GM23338 (cell line): ENCODE data around the gene GNRH2. TPM values are rescaled to one million over a fixed set of nuclear protein-coding genes. Genes with fewer than 3 reads are reported as not detected.

ENCODE experiments used
- ATAC-seq: fragments of 200-7000 bp; cut with Tn5 transposase; 3 replicates; pipeline ENCODE4 v1.9.1; 2020
- DNase-seq: peaks from one replicate; pipeline ENCODE4 v3.0.0-alpha.2; 2015; ENCODE audit warnings: low spot score
- H2AFZ ChIP-seq: fragments of 200-600 bp; sonication (generic); 2 replicates; pipeline ENCODE4 v1.8.0; 2016; ENCODE audit warnings: antibody characterized with exemption, mild to moderate bottlenecking, moderate library complexity
- H3F3A ChIP-seq: fragments of 200-600 bp; sonication (generic); replicated peaks from 2 replicates; pipeline ENCODE4 v1.8.0; 2017; ENCODE audit warnings: antibody characterized with exemption, mixed run types, low read depth
- H3K27ac ChIP-seq: fragments of 200-600 bp; sonication (generic); 2 replicates; pipeline ENCODE4 v1.6.1; 2016; ENCODE audit warnings: low read depth
- H3K27me3 ChIP-seq: fragments of 200-600 bp; sonication (generic); 2 replicates; pipeline ENCODE4 v1.8.0; 2016; ENCODE audit warnings: mild to moderate bottlenecking, mixed run types, moderate library complexity; ENCODE audit not compliant: insufficient read depth
- H3K36me3 ChIP-seq: fragments of 200-600 bp; sonication (generic); 2 replicates; pipeline ENCODE4 v1.8.0; 2016; ENCODE audit warnings: mild to moderate bottlenecking; ENCODE audit not compliant: insufficient read depth
- H3K4me1 ChIP-seq: fragments of 200-600 bp; sonication (generic); 2 replicates; pipeline ENCODE4 v1.8.0; 2016; ENCODE audit warnings: mild to moderate bottlenecking, moderate library complexity; ENCODE audit not compliant: insufficient read depth
- H3K4me2 ChIP-seq: fragments of 200-600 bp; sonication (generic); 2 replicates; pipeline ENCODE4 v1.7.1; 2017; ENCODE audit warnings: mixed run types
- H3K4me3 ChIP-seq: fragments of 200-600 bp; sonication (generic); 2 replicates; pipeline ENCODE4 v1.6.1; 2016; ENCODE audit warnings: mixed run types
- H3K79me2 ChIP-seq: fragments of 200-600 bp; sonication (generic); replicated peaks from 2 replicates; pipeline ENCODE4 v1.8.0; 2017; ENCODE audit warnings: mild to moderate bottlenecking; ENCODE audit not compliant: insufficient read depth
- H3K9me2 ChIP-seq: fragments of 200-600 bp; sonication (generic); 2 replicates; pipeline ENCODE4 v1.8.0; 2017; ENCODE audit not compliant: insufficient read depth
- H4K20me1 ChIP-seq: fragments of 200-600 bp; sonication (generic); replicated peaks from 2 replicates; pipeline ENCODE4 v1.8.0; 2017; ENCODE audit warnings: mild to moderate bottlenecking; ENCODE audit not compliant: insufficient read depth
- H3K27ac Mint-ChIP-seq: 2 replicates; pipeline ENCODE4 v1.8.0; 2020; ENCODE audit warnings: inconsistent platforms, mild to moderate bottlenecking, moderate library complexity, mixed read lengths
- H3K27me3 Mint-ChIP-seq: 3 replicates; pipeline ENCODE4 v1.8.0; 2022; ENCODE audit warnings: low read depth, mild to moderate bottlenecking, moderate library complexity, mixed read lengths, inconsistent platforms; ENCODE audit not compliant: insufficient read depth, poor library complexity
- H3K36me3 Mint-ChIP-seq: 3 replicates; pipeline ENCODE4 v1.8.0; 2021; ENCODE audit warnings: low read depth, mild to moderate bottlenecking, inconsistent platforms, moderate library complexity, mixed read lengths
- H3K4me1 Mint-ChIP-seq: 3 replicates; pipeline ENCODE4 v1.8.0; 2020; ENCODE audit warnings: mild to moderate bottlenecking, inconsistent platforms, mixed read lengths
- H3K4me3 Mint-ChIP-seq: 3 replicates; pipeline ENCODE4 v1.8.0; 2021; ENCODE audit warnings: moderate library complexity, mild to moderate bottlenecking, inconsistent platforms, mixed read lengths
- H3K9me3 Mint-ChIP-seq: 3 replicates; pipeline ENCODE4 v1.8.0; 2020; ENCODE audit warnings: moderate library complexity, mild to moderate bottlenecking, inconsistent platforms, mixed read lengths
- CREB1 ChIP-seq: fragments of 250-450 bp; sonication (Bioruptor Pico); IDR thresholded peaks from 2 replicates; pipeline ENCODE4 v1.5.0; 2020; ENCODE audit warnings: low read depth, mild to moderate bottlenecking, moderate library complexity
- EZH2 ChIP-seq: fragments of 200-600 bp; sonication (generic); IDR thresholded peaks from one replicate; pipeline ENCODE4 v1.8.0; 2017; ENCODE audit warnings: antibody characterized with exemption, mild to moderate bottlenecking, low read depth; ENCODE audit not compliant: unreplicated experiment
- EZH2phosphoT487 ChIP-seq: fragments of 200-600 bp; sonication (generic); IDR thresholded peaks from one replicate; pipeline ENCODE4 v1.8.1; 2018; ENCODE audit warnings: antibody characterized with exemption; ENCODE audit not compliant: unreplicated experiment
- JUNB ChIP-seq: IDR thresholded peaks from one replicate; pipeline ENCODE4 v1.6.1; 2016; ENCODE audit warnings: antibody characterized with exemption; ENCODE audit not compliant: unreplicated experiment
- NANOG ChIP-seq: IDR thresholded peaks from 2 replicates; pipeline ENCODE4 v1.6.1; 2016; ENCODE audit warnings: antibody characterized with exemption, borderline replicate concordance
- STAT1 ChIP-seq: IDR thresholded peaks from one replicate; pipeline ENCODE4 v1.6.1; 2016; ENCODE audit warnings: antibody characterized with exemption; ENCODE audit not compliant: unreplicated experiment
- ZNF114 ChIP-seq: fragments of 250-450 bp; sonication (Bioruptor Pico); IDR thresholded peaks from 2 replicates; pipeline ENCODE4 v1.5.0; 2020; ENCODE audit warnings: mild to moderate bottlenecking, moderate library complexity
- ZNF331 ChIP-seq: fragments of 250-450 bp; sonication (Bioruptor Pico); IDR thresholded peaks from 2 replicates; pipeline ENCODE4 v1.5.0; 2020; ENCODE audit warnings: low read depth, mild to moderate bottlenecking, moderate library complexity
- polyA plus RNA-seq: library from polyadenylated mRNA; unstranded; fragments of >200 nt; fragmentation: Nextera tagmentation; extraction: Ambion mirVana; gene quantifications from 2 replicates; pipeline ENCODE4 v1.2.1, GENCODE V29; 2016
- total RNA-seq: library from RNA; depleted of rRNA; stranded (reverse); fragments of >200 nt; shearing (Covaris generic); gene quantifications from 2 replicates; pipeline ENCODE4 v1.2.3, GENCODE V29; 2014
- TF ChIP-seq, protein P1 (sequence below): IDR thresholded peaks from 2 replicates; pipeline ENCODE4 v1.6.1; 2016; ENCODE audit warnings: antibody characterized with exemption
- TF ChIP-seq, protein P2 (sequence below): fragments of 250-450 bp; sonication (Bioruptor Pico); IDR thresholded peaks from 2 replicates; pipeline ENCODE4 v1.5.0; 2020; ENCODE audit warnings: mild to moderate bottlenecking, moderate library complexity
- TF ChIP-seq, protein P3 (sequence below): IDR thresholded peaks from one replicate; pipeline ENCODE4 v1.6.1; 2018; ENCODE audit warnings: antibody characterized with exemption; ENCODE audit not compliant: unreplicated experiment

GNRH2 gene
- total and polyA plus RNA-seq, 2 experiments from 2014 or later = not detected

DNA sequence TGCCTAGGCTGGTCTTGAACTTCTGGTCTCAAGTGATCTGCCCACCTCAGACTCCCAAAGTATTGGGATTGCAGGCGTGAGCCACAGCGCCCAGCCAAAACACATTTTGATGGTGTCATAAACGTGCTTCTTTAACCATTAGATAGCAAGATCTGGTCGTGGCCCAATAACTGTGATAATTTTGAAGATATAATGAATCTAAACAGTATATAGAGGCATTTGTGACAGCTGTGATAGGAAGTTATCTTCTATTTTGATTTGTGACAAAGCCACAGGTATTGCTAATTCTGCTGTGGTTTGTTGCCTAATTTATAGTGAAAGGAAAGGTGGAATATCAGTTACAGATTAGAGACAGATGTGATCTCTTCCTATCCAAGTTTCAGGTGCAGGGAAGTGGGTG lies 27.3 kb downstream of the GNRH2 start:
- DNase-seq (no peak), ATAC-seq (no peak)
- Mint-ChIP-seq H3K4me3 (peak overlapping the region; percentile 70; the same call in 1 of the 3 replicates), H3K27ac (no peak overlapping the region), H3K27me3 (peaks cover 28% of the 10 kb centered on the region), H3K9me3 (no peaks in the 10 kb centered on the region), H3K36me3 (no peaks in the 10 kb centered on the region), H3K4me1 (peaks cover 23% of the 10 kb centered on the region)
- Histone ChIP-seq H3K27ac (no peak overlapping the region), H3K4me2 (no peak overlapping the region), H3K79me2 (no peaks in the 10 kb centered on the region), H3F3A (0 out of 2 replicates have a peak, but pooled peaks cover 3% of the 10 kb centered on the region), H4K20me1 (no peaks in the 10 kb centered on the region), H3K9me2 (0 out of 2 replicates have a peak, but pooled peaks cover 3% of the 10 kb centered on the region), H3K27me3 (peaks cover 42% of the 10 kb centered on the region), H2AFZ (no peak overlapping the region), H3K4me3 (no peak overlapping the region), H3K4me1 (peaks cover 7% of the 10 kb centered on the region; the same call in 1 of the 2 replicates), H3K36me3 (no peaks in the 10 kb centered on the region)
- no peak for TF ChIP-seq JUNB
- TF ChIP-seq STAT1 = no peak
- TF ChIP-seq ZNF331 (CRISPR knock-in tag) = no peak
- no peak for TF ChIP-seq ZNF114 (CRISPR knock-in tag)
- no peak for TF ChIP-seq EZH2phosphoT487

DNA sequence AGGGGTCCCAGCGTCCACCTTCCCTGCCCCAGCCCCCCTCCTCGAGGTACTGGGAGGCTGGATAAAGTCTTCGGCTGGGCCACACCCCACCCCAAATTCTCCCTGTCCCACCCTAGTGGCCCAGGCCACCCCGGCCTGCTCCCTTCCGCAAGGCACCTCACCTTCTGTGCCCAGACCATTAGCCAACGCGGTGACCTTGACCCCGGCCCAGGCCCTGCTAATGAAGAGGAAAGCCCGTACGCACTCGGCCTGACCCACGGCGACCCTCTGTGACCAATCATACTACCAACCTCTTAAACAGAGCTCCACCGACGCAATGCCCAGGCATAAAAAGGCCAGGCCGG lies 27.8 kb downstream of the GNRH2 start:
- Histone ChIP-seq H3K4me2 (peak overlapping the region; percentile 79), H2AFZ (peak overlapping the region; percentile 97), H4K20me1 (no peaks in the 10 kb centered on the region), H3K9me2 (0 out of 2 replicates have a peak, but pooled peaks cover 3% of the 10 kb centered on the region), H3K27ac (no peak overlapping the region), H3F3A (0 out of 2 replicates have a peak, but pooled peaks cover 3% of the 10 kb centered on the region), H3K79me2 (no peaks in the 10 kb centered on the region), H3K27me3 (peaks cover 42% of the 10 kb centered on the region), H3K4me1 (peaks cover 7% of the 10 kb centered on the region; the same call in 1 of the 2 replicates), H3K4me3 (peak overlapping the region; percentile 64), H3K36me3 (no peaks in the 10 kb centered on the region)
- Mint-ChIP-seq H3K36me3 (no peaks in the 10 kb centered on the region), H3K9me3 (no peaks in the 10 kb centered on the region), H3K27me3 (peaks cover 32% of the 10 kb centered on the region), H3K4me3 (peak overlapping the region; percentile 70), H3K27ac (no peak overlapping the region), H3K4me1 (peaks cover 23% of the 10 kb centered on the region)
- no peak for DNase-seq
- ATAC-seq = no peak
- no peak for TF ChIP-seq CREB1 (CRISPR knock-in tag)
- TF ChIP-seq, protein P1, sequence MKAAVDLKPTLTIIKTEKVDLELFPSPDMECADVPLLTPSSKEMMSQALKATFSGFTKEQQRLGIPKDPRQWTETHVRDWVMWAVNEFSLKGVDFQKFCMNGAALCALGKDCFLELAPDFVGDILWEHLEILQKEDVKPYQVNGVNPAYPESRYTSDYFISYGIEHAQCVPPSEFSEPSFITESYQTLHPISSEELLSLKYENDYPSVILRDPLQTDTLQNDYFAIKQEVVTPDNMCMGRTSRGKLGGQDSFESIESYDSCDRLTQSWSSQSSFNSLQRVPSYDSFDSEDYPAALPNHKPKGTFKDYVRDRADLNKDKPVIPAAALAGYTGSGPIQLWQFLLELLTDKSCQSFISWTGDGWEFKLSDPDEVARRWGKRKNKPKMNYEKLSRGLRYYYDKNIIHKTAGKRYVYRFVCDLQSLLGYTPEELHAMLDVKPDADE = no peak
- TF ChIP-seq, protein P2, sequence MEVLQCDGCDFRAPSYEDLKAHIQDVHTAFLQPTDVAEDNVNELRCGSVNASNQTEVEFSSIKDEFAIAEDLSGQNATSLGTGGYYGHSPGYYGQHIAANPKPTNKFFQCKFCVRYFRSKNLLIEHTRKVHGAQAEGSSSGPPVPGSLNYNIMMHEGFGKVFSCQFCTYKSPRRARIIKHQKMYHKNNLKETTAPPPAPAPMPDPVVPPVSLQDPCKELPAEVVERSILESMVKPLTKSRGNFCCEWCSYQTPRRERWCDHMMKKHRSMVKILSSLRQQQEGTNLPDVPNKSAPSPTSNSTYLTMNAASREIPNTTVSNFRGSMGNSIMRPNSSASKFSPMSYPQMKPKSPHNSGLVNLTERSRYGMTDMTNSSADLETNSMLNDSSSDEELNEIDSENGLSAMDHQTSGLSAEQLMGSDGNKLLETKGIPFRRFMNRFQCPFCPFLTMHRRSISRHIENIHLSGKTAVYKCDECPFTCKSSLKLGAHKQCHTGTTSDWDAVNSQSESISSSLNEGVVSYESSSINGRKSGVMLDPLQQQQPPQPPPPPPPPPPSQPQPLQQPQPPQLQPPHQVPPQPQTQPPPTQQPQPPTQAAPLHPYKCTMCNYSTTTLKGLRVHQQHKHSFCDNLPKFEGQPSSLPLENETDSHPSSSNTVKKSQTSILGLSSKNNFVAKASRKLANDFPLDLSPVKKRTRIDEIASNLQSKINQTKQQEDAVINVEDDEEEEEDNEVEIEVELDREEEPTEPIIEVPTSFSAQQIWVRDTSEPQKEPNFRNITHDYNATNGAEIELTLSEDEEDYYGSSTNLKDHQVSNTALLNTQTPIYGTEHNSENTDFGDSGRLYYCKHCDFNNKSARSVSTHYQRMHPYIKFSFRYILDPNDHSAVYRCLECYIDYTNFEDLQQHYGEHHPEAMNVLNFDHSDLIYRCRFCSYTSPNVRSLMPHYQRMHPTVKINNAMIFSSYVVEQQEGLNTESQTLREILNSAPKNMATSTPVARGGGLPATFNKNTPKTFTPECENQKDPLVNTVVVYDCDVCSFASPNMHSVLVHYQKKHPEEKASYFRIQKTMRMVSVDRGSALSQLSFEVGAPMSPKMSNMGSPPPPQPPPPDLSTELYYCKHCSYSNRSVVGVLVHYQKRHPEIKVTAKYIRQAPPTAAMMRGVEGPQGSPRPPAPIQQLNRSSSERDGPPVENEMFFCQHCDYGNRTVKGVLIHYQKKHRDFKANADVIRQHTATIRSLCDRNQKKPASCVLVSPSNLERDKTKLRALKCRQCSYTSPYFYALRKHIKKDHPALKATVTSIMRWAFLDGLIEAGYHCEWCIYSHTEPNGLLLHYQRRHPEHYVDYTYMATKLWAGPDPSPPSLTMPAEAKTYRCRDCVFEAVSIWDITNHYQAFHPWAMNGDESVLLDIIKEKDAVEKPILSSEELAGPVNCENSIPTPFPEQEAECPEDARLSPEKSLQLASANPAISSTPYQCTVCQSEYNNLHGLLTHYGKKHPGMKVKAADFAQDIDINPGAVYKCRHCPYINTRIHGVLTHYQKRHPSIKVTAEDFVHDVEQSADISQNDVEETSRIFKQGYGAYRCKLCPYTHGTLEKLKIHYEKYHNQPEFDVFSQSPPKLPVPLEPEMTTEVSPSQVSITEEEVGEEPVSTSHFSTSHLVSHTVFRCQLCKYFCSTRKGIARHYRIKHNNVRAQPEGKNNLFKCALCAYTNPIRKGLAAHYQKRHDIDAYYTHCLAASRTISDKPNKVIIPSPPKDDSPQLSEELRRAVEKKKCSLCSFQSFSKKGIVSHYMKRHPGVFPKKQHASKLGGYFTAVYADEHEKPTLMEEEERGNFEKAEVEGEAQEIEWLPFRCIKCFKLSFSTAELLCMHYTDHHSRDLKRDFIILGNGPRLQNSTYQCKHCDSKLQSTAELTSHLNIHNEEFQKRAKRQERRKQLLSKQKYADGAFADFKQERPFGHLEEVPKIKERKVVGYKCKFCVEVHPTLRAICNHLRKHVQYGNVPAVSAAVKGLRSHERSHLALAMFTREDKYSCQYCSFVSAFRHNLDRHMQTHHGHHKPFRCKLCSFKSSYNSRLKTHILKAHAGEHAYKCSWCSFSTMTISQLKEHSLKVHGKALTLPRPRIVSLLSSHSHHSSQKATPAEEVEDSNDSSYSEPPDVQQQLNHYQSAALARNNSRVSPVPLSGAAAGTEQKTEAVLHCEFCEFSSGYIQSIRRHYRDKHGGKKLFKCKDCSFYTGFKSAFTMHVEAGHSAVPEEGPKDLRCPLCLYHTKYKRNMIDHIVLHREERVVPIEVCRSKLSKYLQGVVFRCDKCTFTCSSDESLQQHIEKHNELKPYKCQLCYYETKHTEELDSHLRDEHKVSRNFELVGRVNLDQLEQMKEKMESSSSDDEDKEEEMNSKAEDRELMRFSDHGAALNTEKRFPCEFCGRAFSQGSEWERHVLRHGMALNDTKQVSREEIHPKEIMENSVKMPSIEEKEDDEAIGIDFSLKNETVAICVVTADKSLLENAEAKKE (CRISPR knock-in tag) = no peak
- TF ChIP-seq NANOG = no peak
- TF ChIP-seq ZNF331 (CRISPR knock-in tag) = no peak
- no peak for TF ChIP-seq ZNF114 (CRISPR knock-in tag)
- TF ChIP-seq, protein P3, sequence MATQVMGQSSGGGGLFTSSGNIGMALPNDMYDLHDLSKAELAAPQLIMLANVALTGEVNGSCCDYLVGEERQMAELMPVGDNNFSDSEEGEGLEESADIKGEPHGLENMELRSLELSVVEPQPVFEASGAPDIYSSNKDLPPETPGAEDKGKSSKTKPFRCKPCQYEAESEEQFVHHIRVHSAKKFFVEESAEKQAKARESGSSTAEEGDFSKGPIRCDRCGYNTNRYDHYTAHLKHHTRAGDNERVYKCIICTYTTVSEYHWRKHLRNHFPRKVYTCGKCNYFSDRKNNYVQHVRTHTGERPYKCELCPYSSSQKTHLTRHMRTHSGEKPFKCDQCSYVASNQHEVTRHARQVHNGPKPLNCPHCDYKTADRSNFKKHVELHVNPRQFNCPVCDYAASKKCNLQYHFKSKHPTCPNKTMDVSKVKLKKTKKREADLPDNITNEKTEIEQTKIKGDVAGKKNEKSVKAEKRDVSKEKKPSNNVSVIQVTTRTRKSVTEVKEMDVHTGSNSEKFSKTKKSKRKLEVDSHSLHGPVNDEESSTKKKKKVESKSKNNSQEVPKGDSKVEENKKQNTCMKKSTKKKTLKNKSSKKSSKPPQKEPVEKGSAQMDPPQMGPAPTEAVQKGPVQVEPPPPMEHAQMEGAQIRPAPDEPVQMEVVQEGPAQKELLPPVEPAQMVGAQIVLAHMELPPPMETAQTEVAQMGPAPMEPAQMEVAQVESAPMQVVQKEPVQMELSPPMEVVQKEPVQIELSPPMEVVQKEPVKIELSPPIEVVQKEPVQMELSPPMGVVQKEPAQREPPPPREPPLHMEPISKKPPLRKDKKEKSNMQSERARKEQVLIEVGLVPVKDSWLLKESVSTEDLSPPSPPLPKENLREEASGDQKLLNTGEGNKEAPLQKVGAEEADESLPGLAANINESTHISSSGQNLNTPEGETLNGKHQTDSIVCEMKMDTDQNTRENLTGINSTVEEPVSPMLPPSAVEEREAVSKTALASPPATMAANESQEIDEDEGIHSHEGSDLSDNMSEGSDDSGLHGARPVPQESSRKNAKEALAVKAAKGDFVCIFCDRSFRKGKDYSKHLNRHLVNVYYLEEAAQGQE = no peak
- TF ChIP-seq EZH2phosphoT487 = no peak
- TF ChIP-seq JUNB = no peak
- no peak for TF ChIP-seq STAT1
- TF ChIP-seq EZH2 = no peak
